ENCODE results near the gene USP17L11.
"Not testable (repeated sequence)": the region's sequence is repeated elsewhere in the genome, so short reads cannot be mapped to it uniquely, and the experiment has no call there.

- TF ChIP-seq REST (IDR thresholded peaks at IDR 0.05; ENCODE audit: insufficient read depth in 1 of 2, low read depth in 2 of 2, low read length in 2 of 2); POLR2AphosphoS5 (IDR thresholded peaks at IDR 0.05; ENCODE audit: low read depth, low read length); FOXP2 (optimal IDR thresholded peaks at IDR 0.05; ENCODE audit: borderline replicate concordance, extremely low read depth, extremely low read length, insufficient read depth): not testable (repeated sequence)
Measured at GRCh38 chr4:9247953-9248680, 32.9 kb downstream of the USP17L11 start, which contains the start of gene USP17L18.
